ENCODE results near the gene CROCC2. TPM values are rescaled to one million over a fixed set of nuclear protein-coding genes. Genes with fewer than 3 reads are reported as not detected.

CROCC2 gene
- total and polyA plus RNA-seq, 10 of the 15 experiments (the other 5 are each of a cell fraction or from before 2014, with no cell fraction given): not detected

GRCh38 chr2:240929364-240930095 lies 23.4 kb downstream of the CROCC2 start:
- FAIRE-seq (no peak), DNase-seq (ENCODE audit: low read depth, low spot score) (no peak), ATAC-seq (no peak)
- H3K9me3 ChIP-seq (replicated peaks; ENCODE audit: control insufficient read depth, insufficient read depth, low read length): no peaks in the 10 kb centered on the region; the same call in 2 of the 3 replicates
- intact Hi-C loops (cut with micrococcal nuclease; ENCODE audit: unreplicated experiment) (no loop called here), in situ Hi-C loops (cut with MboI) (no loop called here)
- H2AFZ ChIP-seq (ENCODE audit: control insufficient read depth, low read depth, low read length): no peak overlapping the region
- H3K36me3 ChIP-seq (ENCODE audit: control insufficient read depth in 2 of 2, insufficient read depth in 2 of 2, low read length in 1 of 2): no peaks in the 10 kb centered on the region
- no TSS peak for BruUV-seq (replicated peaks)
- H3K4me2 ChIP-seq (ENCODE audit: control insufficient read depth, insufficient read depth): no peak overlapping the region
- SMC1A ChIA-PET (ENCODE audit: uncharacterized antibody, unreplicated experiment): no interaction called here
- POLR2A ChIA-PET: no interaction called here
- peaks cover 0 to 2% of the 10 kb centered on the region in 2 experiments; a peak in 2 of 4 replicates for H3K27me3 ChIP-seq (replicated peaks in 1 of 2; ENCODE audit: control insufficient read depth in 2 of 2, insufficient read depth in 2 of 2, low read length in 1 of 2)
- RAD21 ChIA-PET (ENCODE audit: unreplicated experiment): no interaction called here
- no peak overlapping the region for H3K9ac ChIP-seq (ENCODE audit: control insufficient read depth, insufficient read depth, low read length)
- CTCF ChIA-PET: no interaction called here
- TF ChIP-seq CEBPB (IDR thresholded peaks at IDR 0.05; ENCODE audit: borderline replicate concordance in 1 of 2, low read depth in 2 of 2, low read length in 2 of 2) (no peak), ZBTB11 (CRISPR knock-in tag; IDR thresholded peaks at IDR 0.05) (no peak)
- H4K20me1 ChIP-seq (ENCODE audit: control insufficient read depth, insufficient read depth): no peaks in the 10 kb centered on the region
- no peak overlapping the region for H3K27ac ChIP-seq (ENCODE audit: control insufficient read depth, insufficient read depth)
- H3K4me1 ChIP-seq (ENCODE audit: control insufficient read depth, insufficient read depth, low read length): no peaks in the 10 kb centered on the region
- no peaks in the 10 kb centered on the region for H3K79me2 ChIP-seq (ENCODE audit: control insufficient read depth, insufficient read depth, low read length)
- no peak overlapping the region for H3K4me3 ChIP-seq
- 1% methylated on average over 9 of the region's 10 CpGs for WGBS (ENCODE audit: insufficient coverage, insufficient replicate concordance, low lambda C conversion rate, missing lambda C conversion rate)

Data from GM12878 (cell line).